HG02870 (cell line): Measurements from ENCODE around the gene MAP1S.

Experiments
- ATAC-seq: cut with Tn5 transposase; IDR thresholded peaks from one replicate; pipeline ENCODE4 v1.9.1; 2021; ENCODE audit warnings: mild to moderate bottlenecking, moderate library complexity; ENCODE audit not compliant: unreplicated experiment

Gene MAP1S

DNA sequence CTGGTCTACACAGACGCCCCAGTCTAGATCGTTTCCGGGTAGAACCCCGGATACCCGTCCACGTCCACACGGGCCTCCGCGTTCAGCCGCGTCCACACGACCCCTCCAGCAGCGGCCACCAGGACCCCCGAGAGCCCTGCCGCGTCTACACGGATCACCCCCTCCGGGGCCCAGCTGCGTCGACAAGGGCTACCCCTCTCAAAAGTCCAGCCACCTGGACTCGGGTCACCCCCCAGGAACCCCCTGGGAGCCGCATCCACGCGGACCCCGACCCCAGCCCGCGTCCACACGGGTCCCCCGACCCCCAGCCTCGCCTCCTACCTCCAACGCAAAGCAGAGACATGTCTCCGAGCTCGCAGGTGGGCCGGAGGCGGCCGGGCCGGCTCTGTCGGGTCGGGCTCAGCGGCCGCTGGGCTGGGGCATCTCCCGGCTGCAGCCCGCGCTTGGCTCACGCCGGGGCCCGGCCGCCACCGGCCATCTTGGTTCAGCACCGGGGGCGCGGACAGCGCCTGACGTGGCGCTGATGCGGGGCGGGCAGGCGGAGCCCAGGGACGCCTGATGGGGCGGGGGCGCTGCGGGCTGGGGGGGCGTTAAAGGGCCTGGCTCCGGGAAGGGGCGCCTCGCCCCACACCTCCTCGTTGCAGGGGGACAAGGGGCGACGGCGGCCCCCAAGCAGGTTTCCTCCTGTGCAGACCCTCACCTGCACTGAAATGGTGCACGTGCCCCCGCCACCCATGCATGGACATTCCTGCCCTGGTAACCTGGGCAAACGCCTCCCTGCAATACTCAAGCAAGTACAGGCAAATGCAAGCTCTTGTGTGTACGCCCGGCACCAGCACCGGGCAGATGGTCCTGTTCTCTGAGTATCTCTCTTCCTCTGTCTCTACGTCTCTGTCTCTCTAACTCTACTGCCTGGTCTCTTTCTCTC is 31.2 kb upstream of the MAP1S start, which contains the start of gene UNC13A:
Gene UNC13A (minus strand): TSS at position 498 of the 928 bp plus-strand sequence. CDS start 155 bp downstream, at position 343.
- no peak for ATAC-seq

DNA sequence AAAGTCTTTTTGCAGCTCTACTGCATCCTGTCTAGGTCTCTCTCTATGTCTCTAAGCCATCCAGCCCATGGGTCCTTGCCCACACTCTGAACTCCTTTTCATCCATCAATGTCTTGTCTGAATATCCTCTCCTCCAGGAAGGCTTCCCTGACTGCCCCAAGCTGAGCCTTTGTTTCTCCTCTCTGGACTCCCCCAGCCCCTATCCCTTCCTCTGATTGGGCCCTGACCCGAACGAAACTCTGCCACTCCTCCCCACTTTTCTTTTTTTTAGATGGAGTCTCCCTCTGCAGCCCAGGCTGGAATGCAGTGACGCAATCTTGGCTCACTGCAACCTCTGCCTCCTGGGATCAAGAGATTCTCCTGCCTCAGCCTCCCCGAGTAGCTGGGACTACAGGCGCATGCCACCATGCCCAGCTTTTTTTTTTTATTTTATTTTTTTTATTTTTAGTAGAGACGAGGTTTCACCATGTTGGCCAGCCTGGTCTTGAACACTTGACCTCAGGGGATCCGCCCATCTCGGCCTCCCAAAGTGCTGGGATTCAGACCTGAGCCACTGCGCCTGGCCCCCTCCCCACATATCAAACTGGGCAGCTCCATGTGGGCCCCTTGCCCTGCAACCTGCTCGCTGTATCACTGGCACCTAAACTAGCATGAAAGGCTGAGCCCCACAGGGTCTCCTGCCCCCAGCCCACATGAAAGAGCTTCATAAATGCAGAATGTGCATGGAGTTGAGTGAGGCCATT is 30.3 kb upstream of the MAP1S start:
- ATAC-seq: no peak

DNA sequence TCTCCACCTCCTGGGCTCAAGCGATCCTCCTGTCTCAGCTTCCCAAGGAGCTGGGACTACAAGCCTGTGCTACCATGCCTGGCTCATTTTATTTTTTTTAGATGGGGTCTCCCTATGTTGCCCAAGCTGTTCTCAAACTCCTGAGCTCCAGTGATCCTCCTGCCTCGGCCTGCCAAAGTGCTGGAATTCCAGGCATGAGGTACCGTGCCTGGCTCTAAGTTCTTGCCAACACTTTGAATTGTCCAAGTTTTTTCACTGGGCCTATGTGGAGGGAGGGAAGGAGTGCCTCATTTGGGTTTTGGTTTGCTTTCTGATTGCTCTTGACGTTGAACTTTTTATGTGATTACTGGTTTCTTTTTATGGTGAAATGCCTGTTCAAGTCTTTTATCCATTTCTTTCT is 26.7 kb upstream of the MAP1S start:
- ATAC-seq: no peak

DNA sequence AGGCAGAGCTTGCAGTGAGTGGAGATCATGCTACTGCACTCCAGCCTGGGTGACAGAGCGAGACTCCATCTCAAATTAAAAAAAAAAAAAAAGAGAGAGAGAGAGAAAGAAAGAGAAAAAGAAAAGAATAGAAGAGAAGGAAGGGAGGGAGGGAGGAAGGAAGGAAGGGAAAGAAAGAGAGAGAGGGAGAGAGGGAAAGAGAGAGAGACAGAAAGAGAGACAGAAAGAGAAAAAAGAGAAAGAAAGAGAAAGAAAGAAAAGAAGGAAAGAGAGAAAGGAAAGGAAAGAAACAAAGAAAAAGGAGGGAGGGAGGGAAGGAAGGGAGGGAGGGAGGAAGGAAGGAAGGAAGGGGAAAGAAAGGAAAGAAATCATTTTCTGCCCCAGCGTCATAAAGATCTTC is 24.1 kb upstream of the MAP1S start:
- no peak for ATAC-seq

DNA sequence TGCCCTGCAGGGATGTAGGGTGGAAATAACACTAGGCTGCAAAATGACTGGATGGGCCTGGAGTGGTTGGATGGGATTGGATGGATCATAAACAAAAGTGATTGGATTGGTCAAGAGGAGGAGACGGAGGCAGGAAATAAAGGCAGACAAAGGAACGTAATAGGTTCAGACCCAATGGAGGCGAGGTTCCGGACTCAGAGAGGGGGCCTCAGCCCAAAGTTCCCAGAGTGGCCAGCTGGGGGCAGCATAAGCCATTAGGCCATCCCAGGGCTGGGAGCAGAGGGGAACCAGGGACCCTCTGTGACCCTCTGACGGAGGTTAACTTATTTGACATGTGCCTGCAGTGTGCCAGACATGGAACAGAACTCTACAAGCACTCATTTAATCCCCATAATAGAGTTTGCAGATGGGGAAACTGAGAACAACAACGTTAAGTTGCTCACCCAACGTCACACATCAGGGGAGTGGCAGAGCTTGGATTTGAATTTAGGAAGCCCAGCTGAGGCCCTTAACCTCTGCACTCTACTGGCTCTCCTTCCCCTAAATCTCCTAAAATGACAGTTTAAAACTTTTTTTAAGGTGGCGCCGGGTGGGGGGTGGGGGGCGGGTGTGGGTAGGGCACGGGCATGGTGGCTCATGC is 15.3 kb upstream of the MAP1S start:
- ATAC-seq: no peak

DNA sequence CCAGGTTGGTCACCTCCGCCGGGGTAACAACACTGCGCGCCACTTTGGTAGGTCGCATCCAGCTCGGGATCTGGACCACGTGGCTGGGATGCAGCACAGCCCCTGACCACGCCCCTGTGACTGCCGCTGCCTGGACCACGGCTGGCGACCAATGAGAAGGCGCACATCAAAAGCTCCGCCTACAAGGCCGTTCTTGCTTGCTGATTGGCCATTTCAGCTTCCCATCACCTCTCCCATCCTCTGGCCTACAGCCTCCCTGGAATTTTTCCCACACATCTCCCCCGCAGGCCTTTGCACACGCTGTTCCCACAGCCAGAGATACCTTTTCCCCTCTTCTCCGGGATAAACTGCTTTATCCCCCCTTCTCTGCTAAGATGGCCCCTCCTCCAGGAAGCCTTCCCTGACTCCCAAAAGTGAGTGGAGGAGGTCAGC is 12.5 kb upstream of the MAP1S start:
- no peak for ATAC-seq

DNA sequence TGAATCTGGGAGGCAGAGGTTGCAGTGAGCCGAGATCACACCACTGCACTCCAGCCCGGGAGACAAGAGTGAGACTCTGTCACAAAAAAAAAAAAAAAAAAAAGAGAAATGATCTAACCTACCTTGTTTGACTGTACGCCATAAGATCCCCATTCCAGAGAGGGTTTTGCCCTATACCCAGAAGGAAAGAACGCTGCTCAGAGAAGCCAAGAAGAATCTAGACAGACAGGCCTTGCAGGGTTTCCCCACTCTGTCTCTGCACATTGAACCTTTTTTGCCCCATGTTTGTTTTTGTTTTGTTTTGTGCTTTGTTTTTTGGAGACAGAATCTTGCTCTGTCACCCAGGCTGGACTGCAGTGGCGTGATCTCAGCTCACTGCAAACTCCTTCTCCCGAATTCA is 7.4 kb upstream of the MAP1S start:
- ATAC-seq: no peak

DNA sequence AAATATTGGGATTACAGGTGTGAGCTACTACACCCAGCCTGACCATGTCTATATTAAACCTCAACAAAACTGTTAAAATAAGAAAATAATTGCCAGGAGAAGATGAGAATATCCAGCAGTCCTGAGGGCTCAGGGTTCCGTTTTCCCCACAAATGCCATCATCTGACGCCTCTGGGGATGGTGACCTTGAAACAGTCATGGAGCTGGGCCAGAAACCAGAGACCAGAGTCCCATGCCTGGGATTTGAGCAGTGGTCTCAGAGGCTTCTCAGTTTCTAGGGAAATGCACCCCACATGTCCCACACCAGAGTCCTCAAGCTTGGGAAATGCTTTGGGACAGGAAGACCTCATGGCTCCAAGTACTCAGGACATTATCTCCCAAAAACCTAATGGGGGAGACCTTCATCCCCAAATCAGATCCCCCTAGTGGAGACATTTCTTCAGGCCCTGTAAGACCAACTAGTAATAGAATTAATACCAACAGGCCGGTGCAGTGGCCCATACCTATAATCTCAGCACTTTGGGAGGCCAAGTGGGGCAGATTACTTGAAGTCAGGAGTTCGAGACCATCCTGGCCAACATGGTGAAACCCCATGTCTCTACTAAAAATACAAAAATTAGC is 2.9 kb upstream of the MAP1S start:
- no peak for ATAC-seq

DNA sequence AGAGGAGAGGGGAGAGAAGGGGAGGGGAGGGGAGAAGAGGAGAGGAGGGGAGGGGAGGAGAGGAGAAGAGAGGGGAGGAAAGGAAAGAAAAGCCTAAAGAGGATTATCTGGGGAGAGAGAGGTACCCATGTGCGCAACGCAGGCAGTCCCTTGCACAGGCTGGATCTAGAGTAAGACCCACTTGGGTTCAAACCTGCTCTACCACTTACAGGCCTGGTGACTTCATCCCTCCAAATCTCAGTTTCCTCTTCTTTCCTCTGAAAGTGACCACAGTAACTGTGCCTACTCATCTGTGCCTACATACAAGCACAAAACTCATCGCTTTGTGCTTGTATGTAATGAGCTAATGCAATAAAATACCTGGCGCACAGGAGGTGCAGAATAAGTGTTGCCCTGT is 732 bp upstream of the MAP1S start:
- no peak for ATAC-seq

DNA sequence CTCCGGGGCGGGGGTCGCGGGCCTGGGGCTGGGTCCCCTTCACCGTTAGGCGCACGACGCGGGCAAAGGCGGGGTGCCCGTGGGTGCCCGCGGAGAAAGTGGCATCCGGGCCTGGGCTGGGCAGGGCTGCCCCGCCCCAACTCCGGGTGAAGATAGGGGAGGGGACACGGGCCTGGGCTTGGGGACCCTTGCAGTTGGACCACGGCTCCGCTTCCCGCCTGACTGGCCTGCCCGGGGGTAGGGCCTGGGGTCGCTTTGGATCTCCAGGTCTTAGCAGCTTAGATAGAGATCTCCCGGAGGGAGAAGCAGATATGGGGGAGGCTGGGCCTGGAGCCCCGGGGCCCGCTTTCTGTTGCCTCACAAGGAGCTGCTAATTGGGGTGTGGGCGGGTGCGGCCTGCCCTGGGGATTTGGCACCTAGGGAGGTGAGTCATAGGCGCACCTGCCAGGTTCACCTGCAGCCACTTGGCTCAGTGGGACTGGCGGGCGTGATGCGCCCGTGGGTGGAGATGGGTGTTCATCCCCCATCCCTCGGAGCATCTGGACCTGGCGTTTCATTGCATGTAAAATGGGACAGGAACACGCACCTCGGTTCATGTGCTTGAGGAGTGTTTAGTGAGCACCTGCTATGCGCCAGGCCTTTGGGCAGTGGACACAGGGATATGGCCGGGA is 585 bp downstream of the MAP1S start:
- peak; percentile 14 for ATAC-seq

DNA sequence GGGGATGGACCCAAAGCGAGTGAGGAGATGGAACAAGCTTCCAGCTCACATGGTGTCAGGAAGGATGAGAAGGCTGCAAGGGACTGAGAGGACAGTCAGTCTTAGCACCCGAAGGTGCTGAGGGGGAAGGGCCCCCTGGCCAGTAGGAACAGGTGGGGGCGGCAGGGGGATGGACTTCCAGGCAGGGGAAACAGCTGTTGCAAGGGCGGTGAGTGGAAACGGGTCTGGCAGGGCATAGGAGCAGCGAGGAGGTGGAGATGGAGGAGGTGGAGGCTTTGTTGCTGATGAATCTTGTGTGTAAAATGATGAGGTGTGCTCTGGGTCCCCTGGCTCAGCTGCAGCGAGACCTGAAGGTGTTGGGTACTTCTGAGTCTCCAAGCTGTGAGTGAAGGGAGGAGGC is 1.2 kb downstream of the MAP1S start:
- ATAC-seq: no peak

DNA sequence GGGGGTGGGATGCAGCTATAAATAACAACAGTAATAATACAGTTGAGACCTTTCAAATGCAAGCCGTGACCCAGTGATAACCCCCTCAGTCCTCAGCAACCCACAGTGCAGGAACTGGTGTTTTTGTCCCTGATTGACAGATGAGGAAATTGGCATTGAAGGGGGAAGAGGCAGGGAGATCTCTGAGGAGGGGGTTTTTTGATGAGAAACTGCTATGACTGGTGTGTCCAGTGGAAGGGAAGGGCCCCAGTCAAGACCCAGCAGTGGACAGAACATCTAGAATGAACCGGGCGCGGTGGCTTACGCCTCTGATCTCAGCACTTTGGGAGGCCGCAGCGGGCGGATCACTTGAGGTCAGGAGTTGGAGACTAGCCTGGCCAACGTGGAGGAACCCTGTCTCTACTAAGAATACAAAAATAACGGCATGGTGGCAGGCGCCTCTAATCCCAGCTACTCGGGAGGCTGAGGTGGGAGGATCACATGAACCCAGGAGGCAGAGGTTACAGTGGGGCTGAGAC is 1.9 kb downstream of the MAP1S start:
- no peak for ATAC-seq

DNA sequence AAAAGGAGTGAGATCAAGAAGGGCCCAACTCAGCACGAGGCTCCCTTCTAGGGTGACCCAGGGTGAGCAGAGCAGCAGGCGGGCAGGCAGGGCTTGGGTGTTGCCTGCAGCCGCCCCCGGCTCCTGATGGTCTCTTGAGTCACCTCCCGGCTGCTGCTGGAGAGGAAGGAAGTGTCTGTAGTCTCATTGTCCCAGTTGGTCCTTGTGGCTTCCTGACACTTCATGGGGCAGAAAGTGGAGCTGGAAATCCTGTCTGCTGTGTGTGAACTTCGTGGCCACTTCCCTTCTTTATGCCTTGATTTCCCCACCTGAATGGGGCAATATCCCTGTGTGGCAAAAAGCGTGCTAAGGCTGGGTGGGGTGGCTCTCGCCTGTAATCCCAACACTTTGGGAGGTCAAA is 2.5 kb downstream of the MAP1S start:
- no peak for ATAC-seq

DNA sequence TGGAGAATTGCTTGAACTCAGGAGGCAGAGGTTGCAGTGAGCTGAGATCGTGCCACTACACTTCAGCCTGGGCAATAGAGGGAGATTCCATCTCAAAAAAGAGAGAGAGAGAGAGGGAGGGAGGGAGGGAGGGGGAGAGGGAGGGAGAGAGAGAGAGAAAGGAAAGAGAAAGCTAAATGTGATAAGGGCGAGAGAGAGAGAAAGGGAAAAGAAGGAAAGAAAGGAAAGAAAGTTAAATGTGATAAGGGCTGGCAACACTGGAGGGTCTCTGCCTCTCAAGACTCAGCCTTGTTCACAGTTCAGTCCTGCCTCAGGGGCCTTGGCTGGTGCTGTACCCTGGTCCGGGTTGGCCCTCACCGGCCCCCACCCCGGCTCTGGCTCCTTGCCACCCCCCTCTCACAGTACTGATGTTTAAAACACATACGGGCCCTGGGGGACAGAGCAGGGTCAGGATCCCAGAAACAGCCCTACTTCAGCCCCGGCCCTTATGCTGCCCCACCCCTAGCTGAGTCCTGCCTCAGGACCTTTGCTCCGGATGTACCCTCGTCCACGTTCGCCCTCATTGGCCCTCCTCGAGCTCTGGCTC is 3.5 kb downstream of the MAP1S start:
- no peak for ATAC-seq

DNA sequence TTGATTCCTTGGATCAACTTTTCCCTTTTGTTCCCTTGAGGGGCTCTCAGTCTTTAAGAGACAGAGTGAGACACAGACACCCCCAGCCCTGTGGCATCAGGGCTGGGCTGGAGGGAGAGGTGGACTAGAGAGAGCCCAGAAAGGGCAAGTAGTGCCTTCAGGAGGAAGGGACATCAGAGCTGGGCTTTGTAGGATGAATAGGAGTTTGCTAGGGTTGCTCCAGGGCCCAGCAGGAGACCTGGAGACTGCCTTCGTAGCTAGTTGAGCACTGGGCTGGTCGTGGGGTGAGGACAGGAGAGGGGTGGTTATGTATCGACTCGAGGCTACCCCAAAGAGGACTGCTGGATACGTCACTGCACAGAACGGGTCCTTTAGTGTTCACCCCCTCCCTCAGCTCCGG is 5.4 kb downstream of the MAP1S start:
- ATAC-seq: no peak

DNA sequence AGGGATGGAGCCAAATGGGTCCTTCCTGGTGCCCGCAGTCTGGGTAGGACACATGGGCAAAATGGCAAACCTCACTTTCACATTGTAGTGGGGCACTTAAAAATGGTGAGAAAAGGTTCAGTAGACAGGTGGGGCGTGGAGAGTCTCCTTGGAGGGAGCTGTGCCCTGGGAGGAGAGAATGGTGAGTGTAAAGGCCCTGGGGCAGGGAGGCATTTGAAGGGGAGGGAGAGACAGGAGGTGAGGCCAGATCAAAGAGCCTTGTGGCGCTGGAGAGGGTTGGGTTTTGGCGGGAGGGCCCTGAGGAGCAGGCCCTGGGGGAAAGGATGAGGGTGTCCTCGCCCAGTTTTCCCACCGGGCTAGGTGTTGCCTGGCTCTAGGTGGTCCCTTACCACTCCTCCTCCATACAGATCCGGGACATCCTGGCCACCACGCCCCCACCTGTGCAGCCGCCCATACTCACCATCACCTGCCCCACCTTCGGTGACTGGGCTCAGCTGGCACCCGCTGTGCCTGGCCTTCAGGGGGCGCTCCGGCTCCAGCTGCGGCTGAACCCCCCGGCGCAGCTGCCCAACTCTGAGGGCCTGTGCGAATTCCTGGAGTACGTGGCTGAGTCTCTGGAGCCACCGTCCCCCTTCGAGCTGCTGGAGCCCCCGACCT is 6.3 kb downstream of the MAP1S start:
- ATAC-seq: no peak

DNA sequence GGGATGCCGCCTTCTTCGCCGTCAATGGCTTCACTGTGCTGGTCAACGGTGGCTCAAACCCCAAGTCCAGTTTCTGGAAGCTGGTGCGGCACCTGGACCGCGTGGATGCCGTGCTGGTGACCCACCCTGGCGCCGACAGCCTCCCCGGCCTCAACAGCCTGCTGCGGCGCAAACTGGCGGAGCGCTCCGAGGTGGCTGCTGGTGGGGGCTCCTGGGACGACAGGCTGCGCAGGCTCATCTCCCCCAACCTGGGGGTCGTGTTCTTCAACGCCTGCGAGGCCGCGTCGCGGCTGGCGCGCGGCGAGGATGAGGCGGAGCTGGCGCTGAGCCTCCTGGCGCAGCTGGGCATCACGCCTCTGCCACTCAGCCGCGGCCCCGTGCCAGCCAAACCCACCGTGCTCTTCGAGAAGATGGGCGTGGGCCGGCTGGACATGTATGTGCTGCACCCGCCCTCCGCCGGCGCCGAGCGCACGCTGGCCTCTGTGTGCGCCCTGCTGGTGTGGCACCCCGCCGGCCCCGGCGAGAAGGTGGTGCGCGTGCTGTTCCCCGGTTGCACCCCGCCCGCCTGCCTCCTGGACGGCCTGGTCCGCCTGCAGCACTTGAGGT is 7.0 kb downstream of the MAP1S start:
- no peak for ATAC-seq

DNA sequence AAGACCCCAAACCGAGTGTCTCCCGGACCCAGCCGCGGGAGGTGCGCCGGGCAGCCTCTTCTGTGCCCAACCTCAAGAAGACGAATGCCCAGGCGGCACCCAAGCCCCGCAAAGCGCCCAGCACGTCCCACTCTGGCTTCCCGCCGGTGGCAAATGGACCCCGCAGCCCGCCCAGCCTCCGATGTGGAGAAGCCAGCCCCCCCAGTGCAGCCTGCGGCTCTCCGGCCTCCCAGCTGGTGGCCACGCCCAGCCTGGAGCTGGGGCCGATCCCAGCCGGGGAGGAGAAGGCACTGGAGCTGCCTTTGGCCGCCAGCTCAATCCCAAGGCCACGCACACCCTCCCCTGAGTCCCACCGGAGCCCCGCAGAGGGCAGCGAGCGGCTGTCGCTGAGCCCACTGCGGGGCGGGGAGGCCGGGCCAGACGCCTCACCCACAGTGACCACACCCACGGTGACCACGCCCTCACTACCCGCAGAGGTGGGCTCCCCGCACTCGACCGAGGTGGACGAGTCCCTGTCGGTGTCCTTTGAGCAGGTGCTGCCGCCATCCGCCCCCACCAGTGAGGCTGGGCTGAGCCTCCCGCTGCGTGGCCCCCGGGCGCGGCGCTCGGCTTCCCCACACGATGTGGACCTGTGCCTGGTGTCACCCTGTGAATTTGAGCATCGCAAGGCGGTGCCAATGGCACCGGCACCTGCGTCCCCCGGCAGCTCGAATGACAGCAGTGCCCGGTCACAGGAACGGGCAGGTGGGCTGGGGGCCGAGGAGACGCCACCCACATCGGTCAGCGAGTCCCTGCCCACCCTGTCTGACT is 7.9 kb downstream of the MAP1S start:
- no peak for ATAC-seq
